Thymus (tissue), 11 donors: ENCODE measurements around the gene ADAMTS2. TPM values are rescaled to one million over a fixed set of nuclear protein-coding genes. Genes with fewer than 3 reads are reported as not detected.

Experiments used
- DNase-seq, 9 donors: peaks; one replicate each; pipeline ENCODE4 v3.0.0-alpha.2; 2013; ENCODE audit warnings: low spot score in 9 of 9, low read depth in 6 of 9, missing footprints in 1 of 9
- H3K27ac ChIP-seq, 2 donors: one replicate each; pipeline ENCODE4 v1.5.1; 2013; ENCODE audit warnings: control low read depth in 1 of 2, low read depth in 1 of 2, low read length in 1 of 2, mild to moderate bottlenecking in 1 of 2, moderate library complexity in 1 of 2
- H3K27me3 ChIP-seq, 2 donors: one replicate each; pipeline ENCODE4 v1.5.1; 2013; ENCODE audit warnings: low read length in 1 of 2; ENCODE audit not compliant: control insufficient read depth in 2 of 2, insufficient read depth in 1 of 2
- H3K36me3 ChIP-seq, 2 donors: one replicate each; pipeline ENCODE4 v1.5.1; 2013; ENCODE audit warnings: low read length in 1 of 2, mild to moderate bottlenecking in 1 of 2, moderate library complexity in 1 of 2; ENCODE audit not compliant: control insufficient read depth in 2 of 2, insufficient read depth in 2 of 2
- H3K4me1 ChIP-seq, 2 donors: one replicate each; pipeline ENCODE4 v1.5.1; 2013; ENCODE audit warnings: low read length in 2 of 2; ENCODE audit not compliant: control insufficient read depth in 2 of 2, insufficient read depth in 2 of 2
- H3K4me3 ChIP-seq, 2 donors: one replicate each; pipeline ENCODE4 v1.5.1; 2013; ENCODE audit warnings: low read length in 2 of 2, control low read depth in 1 of 2, mild to moderate bottlenecking in 1 of 2
- H3K9me3 ChIP-seq, 2 donors: one replicate each; pipeline ENCODE4 v1.5.1; 2013; ENCODE audit warnings: low read length in 1 of 2, mild to moderate bottlenecking in 1 of 2; ENCODE audit not compliant: control insufficient read depth in 2 of 2, insufficient read depth in 1 of 2
- WGBS: extraction: QIAGEN DNeasy Blood & Tissue Kit; methylation state at CpG from one replicate; pipeline ENCODE4 v1.1.7; 2013; 5-methylcytosine and 5-hydroxymethylcytosine counted together
- polyA plus RNA-seq: library from polyadenylated mRNA; stranded (reverse); fragments of 200-250 nt; gene quantifications from one replicate; pipeline ENCODE4 v1.2.3, GENCODE V29; 2013
- total RNA-seq: library from RNA; stranded (reverse); fragments of 120-200 nt; gene quantifications from one replicate; pipeline ENCODE4 v1.2.4, GENCODE V29; 2013
- donor health status: healthy.

The ADAMTS2 gene
- total and polyA plus RNA-seq, 2 donors = 1.3 to 1.4 TPM

GRCh38 chr5:179362355-179362754 lies 17.1 kb upstream of the ADAMTS2 start:
- Histone ChIP-seq H3K4me3 (no peak overlapping the region), H3K9me3 (no peaks in the 10 kb centered on the region), H3K27me3 (peaks cover 0 to 2% of the 10 kb centered on the region in 2 donors), H3K36me3 (no peaks in the 10 kb centered on the region), H3K4me1 (no peaks in the 10 kb centered on the region), H3K27ac (no peak overlapping the region)
- WGBS = 86% methylated on average over 18 of the region's 18 CpGs
- no peak for DNase-seq

- no peak for DNase-seq
- no peaks in the 10 kb centered on the region for H3K36me3 ChIP-seq
- H3K4me3 ChIP-seq = no peak overlapping the region
- 85% methylated on average over 16 of the region's 16 CpGs for WGBS
- no peaks in the 10 kb centered on the region for H3K4me1 ChIP-seq
- H3K9me3 ChIP-seq = no peaks in the 10 kb centered on the region
- no peak overlapping the region for H3K27ac ChIP-seq
- peaks cover 0 to 2% of the 10 kb centered on the region in 2 donors for H3K27me3 ChIP-seq
Observed at GRCh38 chr5:179361037-179361603, 15.9 kb upstream of the ADAMTS2 start.

- Histone ChIP-seq H3K27ac (no peak overlapping the region), H3K4me1 (no peaks in the 10 kb centered on the region), H3K9me3 (no peaks in the 10 kb centered on the region), H3K27me3 (peaks cover 0 to 2% of the 10 kb centered on the region in 2 donors), H3K4me3 (no peak overlapping the region), H3K36me3 (no peaks in the 10 kb centered on the region)
- 54% methylated on average over 7 of the region's 7 CpGs for WGBS
- DNase-seq = no peak
Observed at GRCh38 chr5:179357031-179357430, 11.8 kb upstream of the ADAMTS2 start.

GRCh38 chr5:179355976-179356974 lies 11.0 kb upstream of the ADAMTS2 start:
- no peaks in the 10 kb centered on the region for H3K4me1 ChIP-seq
- no peak overlapping the region for H3K4me3 ChIP-seq
- no peak for DNase-seq
- H3K27ac ChIP-seq = no peak overlapping the region
- WGBS = 90% methylated on average over 11 of the region's 11 CpGs
- H3K36me3 ChIP-seq = no peaks in the 10 kb centered on the region
- peaks cover 0 to 2% of the 10 kb centered on the region in 2 donors for H3K27me3 ChIP-seq
- no peaks in the 10 kb centered on the region for H3K9me3 ChIP-seq

- H3K4me3 ChIP-seq = no peak overlapping the region
- H3K27ac ChIP-seq = no peak overlapping the region
- WGBS = 91% methylated on average over 23 of the region's 23 CpGs
Observed at GRCh38 chr5:179354305-179354882, 9.1 kb upstream of the ADAMTS2 start.

GRCh38 chr5:179348843-179349242 lies 3.6 kb upstream of the ADAMTS2 start:
- WGBS = 59% methylated on average over 10 of the region's 10 CpGs
- no peak overlapping the region for H3K4me3 ChIP-seq

More at GRCh38 chr5:179354305-179354882, 9.1 kb upstream of the ADAMTS2 start:
- peaks cover 0 to 7% of the 10 kb centered on the region in 2 donors for H3K27me3 ChIP-seq
- H3K36me3 ChIP-seq = no peaks in the 10 kb centered on the region
- no peaks in the 10 kb centered on the region for H3K4me1 ChIP-seq
- H3K9me3 ChIP-seq = no peaks in the 10 kb centered on the region
- no peak for DNase-seq

GRCh38 chr5:179348011-179348530 lies 2.8 kb upstream of the ADAMTS2 start:
- 91% methylated on average over 15 of the region's 15 CpGs for WGBS
- Histone ChIP-seq H3K27ac (no peak overlapping the region), H3K27me3 (peaks cover 46 to 59% of the 10 kb centered on the region in 2 donors)

More at GRCh38 chr5:179348843-179349242, 3.6 kb upstream of the ADAMTS2 start:
- Histone ChIP-seq H3K4me1 (no peaks in the 10 kb centered on the region), H3K9me3 (no peaks in the 10 kb centered on the region), H3K27ac (no peak overlapping the region), H3K27me3 (peaks cover 38 to 52% of the 10 kb centered on the region in 2 donors), H3K36me3 (no peaks in the 10 kb centered on the region)
- DNase-seq = no peak

GRCh38 chr5:179347581-179347980 lies 2.3 kb upstream of the ADAMTS2 start:
- WGBS = 74% methylated on average over 2 of the region's 2 CpGs
- DNase-seq = no peak
- no peaks in the 10 kb centered on the region for H3K4me1 ChIP-seq
- H3K27me3 ChIP-seq = peaks cover 51 to 64% of the 10 kb centered on the region in 2 donors
- H3K36me3 ChIP-seq = no peaks in the 10 kb centered on the region
- no peaks in the 10 kb centered on the region for H3K9me3 ChIP-seq
- no peak overlapping the region for H3K4me3 ChIP-seq
- no peak overlapping the region for H3K27ac ChIP-seq

More at GRCh38 chr5:179348011-179348530, 2.8 kb upstream of the ADAMTS2 start:
- H3K4me3 ChIP-seq = no peak overlapping the region
- no peaks in the 10 kb centered on the region for H3K36me3 ChIP-seq
- no peaks in the 10 kb centered on the region for H3K9me3 ChIP-seq
- H3K4me1 ChIP-seq = no peaks in the 10 kb centered on the region
- DNase-seq = no peak
